ENCODE results near the gene HDDC2. TPM values are rescaled to one million over a fixed set of nuclear protein-coding genes. Genes with fewer than 3 reads are reported as not detected.

The HDDC2 gene
- total RNA-seq, 2 experiments from 2014 or later, result 75.1 to 119 TPM

- DNase-seq (ENCODE audit: low spot score), result no peak
- Histone ChIP-seq H3K4me3 (ENCODE audit: low read depth, low read length, poor library complexity, severe bottlenecking) (no peak overlapping the region), H3K79me2 (ENCODE audit: insufficient read depth, low read depth, low read length) (no peaks in the 10 kb centered on the region), H3K4me2 (ENCODE audit: low read length) (no peak overlapping the region), H3K36me3 (ENCODE audit: insufficient read depth, low read length) (peaks cover 69% of the 10 kb centered on the region), H2AFZ (ENCODE audit: low read length) (no peak overlapping the region), H3K9me3 (ENCODE audit: low read length) (no peaks in the 10 kb centered on the region), H3K27ac (ENCODE audit: low read depth, low read length, poor library complexity, severe bottlenecking) (no peak overlapping the region), H3K4me1 (ENCODE audit: insufficient read depth, low read length, poor library complexity, severe bottlenecking) (no peaks in the 10 kb centered on the region), H4K20me1 (ENCODE audit: insufficient read depth, low read length) (no peaks in the 10 kb centered on the region), H3K9me2 (ENCODE audit: insufficient read depth, low read length) (no peaks in the 10 kb centered on the region)
- POLR2A ChIA-PET, result no interaction called here
- CTCF ChIA-PET (ENCODE audit: unreplicated experiment), result no interaction called here
- no TSS peak for BruUV-seq (replicated peaks)
- intact Hi-C loops (cut with micrococcal nuclease; ENCODE audit: unreplicated experiment), result no loop called here
- no peak for TF ChIP-seq CTCF (conservative IDR thresholded peaks at IDR 0.05; ENCODE audit: low read length)
- no peak for TF ChIP-seq EZH2phosphoT487 (IDR thresholded peaks at IDR 0.05; ENCODE audit: borderline replicate concordance, low read depth, low read length)
Observed at GRCh38 chr6:125274935-125275334, 26.8 kb downstream of the HDDC2 start.

GRCh38 chr6:125273965-125274364 lies 27.8 kb downstream of the HDDC2 start:
- BruUV-seq (replicated peaks), result TSS peak; percentile 39
- peaks cover 62% of the 10 kb centered on the region for H3K36me3 ChIP-seq (ENCODE audit: insufficient read depth, low read length)
- POLR2A ChIA-PET, result interaction anchor here (0.6 kb wide), 1 partner anchor 1461 kb away, joined by 3 read pairs; no protein-coding TSS in a partner anchor

More at GRCh38 chr6:125273965-125274364, 27.8 kb downstream of the HDDC2 start:
- H3K9me3 ChIP-seq (ENCODE audit: low read length), result no peaks in the 10 kb centered on the region
- no peak overlapping the region for H3K4me2 ChIP-seq (ENCODE audit: low read length)
- H3K79me2 ChIP-seq (ENCODE audit: insufficient read depth, low read depth, low read length), result no peaks in the 10 kb centered on the region
- CTCF ChIA-PET (ENCODE audit: unreplicated experiment), result no interaction called here
- no peaks in the 10 kb centered on the region for H3K4me1 ChIP-seq (ENCODE audit: insufficient read depth, low read length, poor library complexity, severe bottlenecking)
- no peaks in the 10 kb centered on the region for H4K20me1 ChIP-seq (ENCODE audit: insufficient read depth, low read length)
- intact Hi-C loops (cut with micrococcal nuclease; ENCODE audit: unreplicated experiment), result no loop called here
- DNase-seq (ENCODE audit: low spot score), result no peak
- no peak overlapping the region for H3K4me3 ChIP-seq (ENCODE audit: low read depth, low read length, poor library complexity, severe bottlenecking)
- no peak overlapping the region for H3K27ac ChIP-seq (ENCODE audit: low read depth, low read length, poor library complexity, severe bottlenecking)
- TF ChIP-seq EZH2phosphoT487 (IDR thresholded peaks at IDR 0.05; ENCODE audit: borderline replicate concordance, low read depth, low read length), result no peak
- TF ChIP-seq CTCF (conservative IDR thresholded peaks at IDR 0.05; ENCODE audit: low read length), result no peak
- H2AFZ ChIP-seq (ENCODE audit: low read length), result no peak overlapping the region
- H3K9me2 ChIP-seq (ENCODE audit: insufficient read depth, low read length), result no peaks in the 10 kb centered on the region
